GM11168 (cell line): ENCODE data around the gene SKI.

ENCODE experiments used
- in situ Hi-C: fragments of 300-500 bp; cut with MboI; formaldehyde crosslinking; loops from one replicate; pipeline ENCODE4 v1.12.0; 2022; ENCODE audit warnings: low sequenced_read_pairs; ENCODE audit not compliant: unreplicated experiment

Gene SKI

DNA sequence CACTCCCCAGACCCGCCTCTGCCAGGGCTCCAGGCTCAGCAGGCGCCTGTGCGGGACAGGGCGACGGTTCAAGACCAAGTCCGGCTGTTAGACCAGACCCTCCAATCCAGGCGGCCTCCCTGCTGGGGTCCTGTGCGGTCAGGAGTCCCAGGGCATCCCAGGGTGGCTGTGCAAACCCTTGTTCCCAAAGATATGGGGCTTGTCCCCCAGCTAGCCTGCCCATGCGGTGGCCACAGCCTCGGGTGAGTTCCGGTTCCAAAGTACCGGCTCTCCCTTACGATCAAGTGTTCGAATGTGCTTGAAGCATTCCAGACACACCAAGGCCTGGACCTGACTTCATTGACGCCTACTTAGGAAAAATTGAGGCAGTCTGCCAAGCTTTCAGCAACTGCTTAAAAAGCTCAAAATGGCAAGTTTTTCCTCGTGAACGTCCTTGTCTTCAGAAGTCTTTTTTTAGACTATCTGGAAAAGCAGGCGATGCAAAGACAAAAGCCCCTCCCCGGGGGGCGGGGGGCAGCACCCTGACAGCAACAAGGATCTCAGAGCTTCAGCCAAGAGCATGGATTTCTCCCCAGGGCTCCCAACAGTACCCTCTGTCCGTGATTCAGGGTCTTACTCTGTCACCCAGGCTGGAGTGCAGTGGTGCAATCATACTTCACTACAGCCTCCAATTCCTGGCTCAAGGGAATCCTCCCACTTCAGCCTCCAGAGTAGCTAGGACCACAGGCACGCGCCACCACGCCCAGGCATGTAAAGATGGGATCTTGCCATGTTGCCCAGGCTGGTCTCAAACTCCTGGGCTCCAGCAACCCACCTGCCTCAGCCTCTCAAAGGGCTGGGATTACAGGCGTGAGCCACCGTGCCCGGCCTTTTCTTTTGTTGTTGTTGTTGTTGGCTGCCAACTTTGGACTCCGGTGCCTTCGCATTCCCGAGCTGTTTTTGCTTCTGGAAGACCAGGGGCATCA, 35.8 kb upstream of the SKI start:
- in situ Hi-C loops = loop anchor here (10.0 to 25.0 kb wide), 2 partner anchors 182 to 395 kb away; partner anchors contain the start of gene PRXL2B

DNA sequence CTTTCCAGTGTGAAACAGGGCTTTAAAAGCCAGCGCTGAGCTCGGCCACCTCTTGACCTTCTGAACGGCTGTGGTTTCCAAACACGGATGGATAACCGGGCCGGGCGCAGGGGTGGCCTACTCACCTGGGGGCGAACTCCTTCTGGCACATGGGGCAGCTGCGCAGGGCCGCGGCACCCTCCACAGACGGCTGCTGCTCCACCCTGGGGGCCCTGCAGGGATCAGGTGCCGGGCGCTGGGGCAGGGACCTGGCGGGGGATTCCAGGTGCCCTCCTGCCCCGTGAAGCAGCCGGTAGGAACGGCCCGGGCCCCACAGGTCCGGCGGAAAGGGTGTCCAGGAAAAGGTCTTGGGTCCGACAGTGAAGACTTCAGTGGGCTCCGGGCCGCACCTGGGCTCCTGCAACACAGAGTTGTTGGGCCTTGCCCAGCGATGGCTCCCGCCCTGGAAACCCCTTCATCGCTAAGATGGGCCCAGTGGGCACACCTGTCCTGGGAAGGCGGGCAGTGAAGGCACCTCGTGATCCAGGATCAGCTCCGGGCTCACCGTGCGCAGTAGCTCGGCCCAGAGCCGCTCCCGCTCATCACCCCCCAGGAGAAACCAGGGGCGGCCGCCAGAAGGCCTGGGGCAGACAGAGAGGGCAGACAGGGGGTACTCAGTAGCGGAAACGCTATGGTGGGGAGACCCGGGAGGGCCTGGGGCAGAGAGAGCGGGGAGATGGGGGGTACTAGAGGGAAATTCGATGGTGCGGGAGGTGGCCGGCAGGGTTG, 34.4 kb upstream of the SKI start:
- in situ Hi-C loops = loop anchor here (10.0 to 25.0 kb wide), 2 partner anchors 181 to 394 kb away; partner anchors contain the start of gene PRXL2B

DNA sequence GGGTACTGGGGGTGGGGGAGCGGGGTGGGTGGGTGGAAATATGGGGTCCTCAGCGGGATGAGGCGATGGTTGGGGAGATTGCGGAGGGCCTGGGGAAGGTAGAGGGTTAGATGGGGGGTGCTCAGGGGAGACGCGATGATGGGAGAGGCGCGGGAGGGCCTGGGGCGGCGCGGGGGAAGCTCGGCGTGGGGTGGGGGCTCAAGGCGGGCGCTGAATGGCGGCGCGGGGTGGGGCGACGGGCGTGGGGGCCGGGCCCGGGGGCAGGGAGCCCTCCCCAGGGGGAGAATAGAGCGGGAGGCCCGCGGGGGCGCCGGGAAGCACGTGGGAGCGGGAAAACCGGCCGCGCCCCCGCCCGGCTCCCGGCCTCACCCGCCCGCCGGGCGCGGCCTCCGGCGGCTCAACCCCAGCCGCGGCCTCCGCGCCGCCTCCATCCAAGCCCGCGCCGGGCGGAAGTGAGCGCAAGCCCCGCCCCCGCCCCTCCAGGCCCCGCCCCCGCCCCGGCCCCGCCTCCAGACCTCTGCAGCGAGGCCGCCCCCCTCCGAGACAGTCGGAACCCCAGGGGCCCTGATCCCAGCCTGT, 33.7 kb upstream of the SKI start, which contains the start of gene FAAP20:
TSS of gene FAAP20 (minus strand) at position 454 of the 579 bp plus-strand sequence. CDS start at position 431, 23 bp downstream.
- in situ Hi-C loops = loop anchor here (10.0 to 25.0 kb wide), 2 partner anchors 180 to 393 kb away; partner anchors contain the start of gene PRXL2B

DNA sequence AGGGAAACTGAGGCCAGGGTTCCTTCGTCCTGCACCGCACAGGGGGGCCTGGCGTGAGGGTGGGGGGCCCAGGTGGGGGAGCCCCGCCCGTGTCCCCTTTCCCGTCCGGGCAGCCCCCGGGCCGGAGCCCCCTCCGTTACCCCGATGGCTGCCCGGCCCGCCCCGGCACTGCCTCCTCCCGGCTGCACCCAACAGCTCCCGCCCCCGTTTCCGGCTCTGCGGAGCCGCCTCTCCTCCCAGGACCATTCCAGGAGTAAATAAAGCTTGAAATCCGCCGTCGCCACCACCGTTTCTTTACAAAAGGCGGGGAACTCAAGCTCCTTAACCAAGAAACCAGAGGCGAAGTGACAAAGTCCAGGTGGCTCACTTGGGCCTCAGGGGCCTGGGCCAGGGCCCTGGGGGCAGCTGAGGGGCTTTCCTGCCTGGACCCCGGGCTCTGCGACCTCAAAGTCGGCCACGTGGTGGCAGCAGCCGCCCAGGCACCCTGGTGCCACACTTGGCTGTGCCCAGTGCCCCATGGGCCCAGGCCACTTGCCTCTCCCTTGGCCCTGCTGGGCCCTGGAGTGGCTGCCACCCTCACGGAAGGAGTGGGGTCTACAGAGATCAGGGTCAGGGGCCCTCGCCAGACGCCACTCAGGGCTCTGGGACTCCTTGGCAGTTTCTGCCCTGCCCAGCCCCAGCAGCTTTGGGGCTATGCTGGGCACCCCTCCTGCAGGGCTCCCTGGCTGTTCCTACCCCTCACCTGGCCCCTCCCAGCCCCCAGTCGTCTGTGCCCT, 33.0 kb upstream of the SKI start:
- in situ Hi-C loops = loop anchor here (10.0 to 25.0 kb wide), 2 partner anchors 180 to 392 kb away; partner anchors contain the start of gene PRXL2B

DNA sequence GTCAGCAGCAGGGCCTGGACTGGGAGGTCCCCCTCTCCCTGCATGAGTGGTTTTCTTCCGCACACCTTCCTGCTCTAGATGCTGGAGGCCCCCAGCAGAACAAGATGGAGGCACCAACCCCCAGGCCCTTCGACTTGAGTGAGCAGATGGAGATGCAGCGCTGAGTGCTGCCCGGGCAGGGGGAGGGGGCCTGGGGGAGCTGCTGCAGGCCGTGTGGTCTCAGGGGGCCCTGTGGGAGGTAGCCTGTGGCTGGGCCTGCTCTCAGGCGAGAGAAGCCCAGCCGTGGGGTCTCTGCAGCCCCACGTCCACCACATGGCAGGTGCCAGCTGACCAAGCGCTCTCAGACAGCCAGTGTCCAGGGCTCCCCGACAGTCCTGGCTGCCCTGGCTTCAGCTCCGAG, 32.3 kb upstream of the SKI start:
- in situ Hi-C loops = loop anchor here (10.0 to 25.0 kb wide), 2 partner anchors 179 to 392 kb away; partner anchors contain the start of gene PRXL2B

DNA sequence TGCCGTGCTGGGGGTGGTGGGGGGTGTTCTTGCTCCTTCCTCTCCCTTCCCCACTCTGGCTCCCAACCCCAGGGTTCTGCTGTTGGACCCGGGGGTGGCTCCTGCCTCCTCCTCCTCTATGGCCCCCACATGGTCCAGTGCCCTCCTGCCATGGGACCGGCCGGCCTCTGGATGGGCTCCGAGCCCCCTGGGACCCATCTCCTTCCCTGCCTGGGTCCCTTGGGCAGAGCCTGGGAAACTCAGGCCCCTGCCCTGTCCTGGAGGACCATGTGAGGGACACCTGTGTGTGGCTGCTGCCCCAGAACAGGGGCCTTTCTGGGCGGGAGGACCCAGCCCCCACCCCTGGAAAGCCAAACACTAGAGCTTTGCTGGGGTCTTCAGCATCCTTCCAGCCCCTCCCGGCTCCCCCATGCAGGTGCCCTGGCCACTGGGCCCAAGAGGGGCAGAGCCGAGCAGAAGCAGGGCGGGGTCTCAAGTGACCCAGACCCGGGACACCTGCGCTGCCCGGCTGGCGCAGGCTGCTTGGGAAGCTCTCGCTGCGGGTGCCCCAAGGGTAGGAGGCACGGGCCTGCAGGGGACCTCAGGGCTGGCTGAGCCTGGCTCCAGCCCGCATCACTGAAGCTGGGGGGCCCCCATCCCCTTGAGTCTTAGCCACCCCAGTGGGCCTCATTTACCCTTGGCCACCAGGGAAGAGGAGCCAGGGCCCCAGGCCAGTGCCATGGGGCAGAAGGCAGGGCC, 31.0 kb upstream of the SKI start:
- in situ Hi-C loops = loop anchor here (10.0 to 25.0 kb wide), 2 partner anchors 178 to 390 kb away; partner anchors contain the start of gene PRXL2B

DNA sequence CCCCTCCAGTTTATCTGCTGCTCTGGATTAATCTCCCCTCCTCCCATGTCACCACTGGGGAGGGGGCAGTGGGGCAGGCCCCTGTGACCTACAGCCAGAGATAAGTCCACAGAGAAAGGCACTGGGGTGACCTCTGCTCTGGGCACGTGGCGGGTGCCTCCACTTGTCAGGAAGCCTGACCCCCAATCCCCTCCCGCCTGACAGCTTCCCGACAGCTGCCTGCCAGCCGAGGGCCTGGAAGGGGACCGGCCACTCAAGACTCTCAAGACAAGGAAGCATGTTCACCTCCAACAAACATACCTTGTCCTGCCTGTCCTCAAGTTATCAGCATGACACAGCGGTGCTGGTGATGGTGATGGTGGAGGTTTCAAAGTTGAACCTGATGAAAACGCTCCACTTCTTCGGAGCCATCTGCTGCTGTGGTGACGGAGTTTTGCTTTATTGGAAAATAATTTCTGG, 30.4 kb upstream of the SKI start:
- in situ Hi-C loops = loop anchor here (10.0 to 25.0 kb wide), 2 partner anchors 177 to 390 kb away; partner anchors contain the start of gene PRXL2B

DNA sequence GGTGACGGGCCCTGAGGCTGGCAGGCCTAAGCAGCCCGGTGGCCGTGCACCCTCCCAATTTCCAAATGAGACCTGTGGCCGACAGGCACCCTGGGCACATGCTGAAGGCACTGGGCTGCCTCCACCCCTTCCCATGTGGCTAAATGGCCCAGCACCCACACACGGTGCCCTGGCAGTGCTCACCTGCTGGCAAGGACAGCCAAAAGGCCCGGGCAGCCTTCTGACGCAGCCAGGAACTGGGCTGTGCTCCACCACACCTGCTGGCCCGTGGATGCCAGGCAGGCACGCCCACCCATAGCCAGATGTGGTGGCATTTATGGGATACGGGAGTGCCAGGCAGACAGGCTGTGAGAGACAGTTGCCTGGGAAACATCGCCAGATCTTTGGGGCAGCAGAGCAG, 29.5 kb upstream of the SKI start:
- in situ Hi-C loops = loop anchor here (10.0 to 25.0 kb wide), 2 partner anchors 176 to 389 kb away; partner anchors contain the start of gene PRXL2B

DNA sequence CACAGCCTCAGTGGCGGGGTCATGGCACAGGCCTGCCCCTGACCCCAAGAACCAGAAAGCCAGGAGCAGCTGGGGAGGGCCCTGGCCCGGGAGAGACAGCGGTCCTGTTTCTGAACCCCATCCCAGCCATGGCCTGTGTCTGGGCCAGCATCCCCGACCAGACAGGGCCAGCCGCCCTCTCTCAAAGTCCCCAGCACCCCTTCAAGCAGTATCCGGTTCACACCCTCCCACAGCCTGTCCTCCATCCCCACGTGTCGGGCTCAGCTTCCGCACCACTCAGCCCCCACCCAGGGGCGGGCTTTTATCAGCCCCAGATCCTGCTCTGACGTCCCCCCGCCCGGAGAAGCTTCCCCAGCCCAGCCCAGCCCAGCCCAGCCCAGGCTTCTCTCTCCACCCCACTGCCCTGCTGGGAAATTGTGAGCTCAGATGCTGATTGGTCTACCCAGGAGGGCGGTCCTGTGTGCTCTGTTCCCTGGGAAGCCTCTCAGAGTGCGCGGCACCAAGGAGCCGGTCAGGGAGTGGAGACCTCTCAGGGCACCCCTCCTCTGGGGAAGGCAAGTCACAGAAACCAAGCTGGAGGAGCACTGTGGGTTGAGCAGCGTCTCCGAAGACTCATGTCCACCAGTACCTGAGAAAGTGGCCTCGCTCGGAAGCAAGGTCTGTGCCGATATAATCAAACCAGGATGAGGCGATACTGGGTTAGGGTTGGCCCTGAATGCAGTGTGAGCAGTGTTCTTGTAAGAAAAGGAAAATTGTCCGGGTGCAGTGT, 28.9 kb upstream of the SKI start:
- in situ Hi-C loops = loop anchor here (10.0 to 25.0 kb wide), 2 partner anchors 176 to 388 kb away; partner anchors contain the start of gene PRXL2B

DNA sequence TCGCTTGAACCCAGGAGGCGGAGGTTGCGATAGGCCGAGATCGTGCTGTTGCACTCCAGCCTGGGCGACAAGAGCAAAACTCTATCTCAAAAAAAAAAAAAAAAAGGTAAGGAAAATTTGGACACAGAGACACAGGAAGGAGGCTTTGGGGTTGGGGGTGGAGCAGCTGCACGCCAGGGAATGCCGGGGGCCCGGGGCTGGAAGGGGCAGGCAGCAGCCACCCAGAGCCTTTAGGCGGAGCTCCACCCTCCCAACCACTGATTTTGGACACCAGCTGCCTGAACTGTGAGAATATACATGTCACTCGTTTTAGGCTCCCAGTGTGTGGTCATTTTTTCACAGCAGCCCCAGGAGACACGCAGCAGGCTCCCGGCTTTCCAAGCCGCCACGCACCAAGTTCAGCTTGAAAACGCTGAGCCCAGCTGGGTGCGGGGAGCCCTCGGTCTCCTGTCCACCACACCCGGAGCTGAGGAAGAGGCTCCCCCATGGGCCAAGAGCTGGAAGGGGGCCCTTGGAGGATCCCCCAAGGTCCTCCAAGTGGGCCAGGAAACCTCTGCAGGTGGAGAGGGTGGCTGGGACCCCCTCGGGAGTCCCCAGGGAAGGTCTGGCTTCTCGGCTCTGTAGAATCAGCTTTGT, 27.7 kb upstream of the SKI start:
- in situ Hi-C loops = loop anchor here (25.0 kb wide), 1 partner anchor 112 kb away; no protein-coding TSS in a partner anchor

DNA sequence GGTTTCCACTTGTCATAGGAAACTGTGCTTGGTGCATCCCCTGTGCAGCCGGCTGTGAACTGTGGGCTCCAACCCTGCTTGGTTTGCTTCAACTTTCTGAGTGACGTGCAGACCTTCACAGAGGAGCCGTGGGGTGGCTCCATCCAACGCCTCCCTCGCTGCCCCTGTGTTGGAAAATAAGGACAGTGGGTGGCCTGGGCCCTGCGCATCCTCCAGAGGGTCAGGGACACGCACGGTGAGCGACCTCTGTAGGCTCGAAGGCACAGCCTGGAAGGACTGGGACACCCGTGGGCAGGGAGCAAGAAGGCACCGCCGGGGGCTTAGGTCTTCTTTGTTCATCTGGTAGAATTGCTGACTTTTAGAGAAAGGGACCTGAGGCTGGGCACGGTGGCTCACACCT, 27.1 kb upstream of the SKI start:
- in situ Hi-C loops = loop anchor here (25.0 kb wide), 1 partner anchor 111 kb away; no protein-coding TSS in a partner anchor

DNA sequence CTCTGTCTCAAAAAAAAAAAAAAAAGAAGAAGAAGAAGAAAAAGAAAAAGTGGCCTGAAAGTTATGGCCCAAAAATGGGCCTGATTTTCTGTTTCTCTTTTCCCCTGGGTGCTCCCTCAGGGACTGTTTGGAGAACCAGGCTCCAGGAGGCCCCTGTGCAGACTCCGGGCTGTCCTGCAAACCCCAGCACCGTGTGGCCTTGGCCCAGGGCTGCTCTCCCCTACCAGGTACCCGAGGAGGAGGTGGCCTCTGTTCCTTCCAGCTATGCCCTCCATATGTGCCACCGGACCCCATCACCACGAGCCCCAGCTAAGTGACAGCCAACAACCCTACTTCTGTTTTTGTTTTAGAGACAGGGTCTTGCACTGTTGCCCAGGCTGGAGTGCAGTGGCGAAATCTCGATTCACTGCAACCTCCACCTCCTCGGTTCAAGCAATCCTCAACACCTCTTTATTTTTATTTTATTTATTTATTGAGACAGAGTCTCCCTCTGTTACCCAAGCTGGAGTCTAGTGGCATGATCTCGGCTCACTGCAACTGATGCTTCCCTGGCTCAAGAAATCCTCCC, 26.0 kb upstream of the SKI start:
- in situ Hi-C loops = loop anchor here (25.0 kb wide), 1 partner anchor 110 kb away; no protein-coding TSS in a partner anchor

DNA sequence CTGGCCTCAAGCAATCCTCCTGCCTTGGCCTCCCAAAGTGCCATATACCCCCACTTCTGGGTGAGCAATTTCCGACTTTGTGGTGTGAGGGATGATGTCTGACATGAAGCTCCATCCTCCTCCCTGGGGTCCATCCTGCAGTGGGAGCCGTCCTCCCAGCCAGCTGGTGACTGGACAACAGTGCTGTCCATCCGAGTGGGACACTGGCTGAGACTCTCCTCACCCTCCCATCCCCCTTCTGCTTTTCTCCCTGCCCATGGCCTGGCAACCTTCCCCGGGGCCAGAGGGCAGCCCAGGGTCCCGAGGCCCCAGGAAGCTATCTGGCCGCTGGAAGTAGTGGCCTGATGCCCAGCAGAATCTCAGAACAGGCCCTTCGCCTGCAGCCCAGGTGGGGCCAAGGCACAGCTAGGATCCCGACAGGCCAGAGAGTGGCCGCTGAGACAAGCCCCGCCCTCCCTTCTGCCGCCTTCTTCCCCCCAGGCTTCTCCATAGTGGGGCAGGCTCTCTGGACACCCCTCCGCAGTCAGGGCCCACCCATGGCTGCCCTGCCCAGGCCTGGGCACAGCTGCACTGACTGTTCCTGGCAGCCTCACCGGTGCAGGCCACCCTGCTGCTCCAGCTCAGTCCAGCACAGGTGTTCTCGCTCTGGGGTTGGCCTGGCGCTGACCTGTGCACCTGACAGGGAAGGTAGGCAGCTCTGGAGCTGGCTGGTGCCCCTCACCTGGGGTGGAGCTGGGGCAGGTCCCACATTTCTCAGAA, 25.1 kb upstream of the SKI start:
- in situ Hi-C loops = loop anchor here (25.0 kb wide), 1 partner anchor 109 kb away; no protein-coding TSS in a partner anchor

DNA sequence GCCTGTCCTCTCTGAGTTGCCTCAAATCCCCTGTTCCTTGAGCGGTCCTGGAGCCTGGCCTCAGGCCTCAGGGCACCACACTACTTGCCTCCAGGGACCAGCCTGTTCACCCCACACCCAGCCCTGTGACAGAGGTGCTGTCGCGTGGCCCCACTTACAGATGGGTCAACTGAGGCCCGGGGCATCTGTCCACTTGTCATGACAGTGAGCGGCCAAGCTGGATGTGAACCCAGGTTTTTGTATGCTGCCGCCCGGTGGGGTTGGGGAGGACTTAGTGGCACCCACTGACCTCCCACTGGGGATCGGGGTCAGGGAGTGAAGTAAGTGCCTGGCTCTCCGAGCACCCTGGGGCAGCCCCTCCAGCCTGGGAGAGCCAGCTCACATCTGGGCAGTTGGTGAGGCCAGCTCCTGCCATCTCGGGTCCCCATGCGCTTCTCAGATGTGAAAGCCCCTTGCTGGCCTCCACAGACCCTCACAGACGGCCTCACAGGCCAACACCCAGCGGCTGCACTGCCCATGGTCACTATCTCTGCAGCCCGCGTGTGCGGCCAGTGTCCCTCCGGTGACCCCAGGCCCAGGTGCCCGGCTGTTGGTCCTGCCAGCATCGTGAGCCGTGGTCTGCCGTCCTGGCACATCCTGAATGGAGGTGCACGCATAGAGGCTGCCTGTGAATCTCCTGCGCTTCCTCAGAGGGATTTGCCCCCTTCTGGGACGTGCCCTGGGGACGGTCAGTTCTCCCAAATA, 24.3 kb upstream of the SKI start:
- in situ Hi-C loops = loop anchor here (25.0 kb wide), 1 partner anchor 108 kb away; no protein-coding TSS in a partner anchor
